Aorta (tissue), 5 donors: Measurements from ENCODE around the gene SATB2. TPM values are rescaled to one million over a fixed set of nuclear protein-coding genes. Genes with fewer than 3 reads are reported as not detected.

Source experiments
- ATAC-seq: fragments of 200-7000 bp; cut with Tn5 transposase; one replicate; pipeline ENCODE4 v1.9.1; 2022; ENCODE audit warnings: moderate library complexity; ENCODE audit not compliant: low FRiP score
- DNase-seq, 2 donors: peaks; one replicate each; pipeline ENCODE4 v3.0.0-alpha.2; 2020
- H3K27ac ChIP-seq, 2 donors: one replicate each; pipeline ENCODE4 v1.5.1; 2013; ENCODE audit warnings: low read length in 2 of 2, mild to moderate bottlenecking in 2 of 2, moderate library complexity in 2 of 2, control low read depth in 1 of 2, inconsistent platforms in 1 of 2, low read depth in 1 of 2
- H3K27me3 ChIP-seq, 2 donors: one replicate each; pipeline ENCODE4 v1.6.1; 2013; ENCODE audit warnings: control low read depth in 1 of 2, low read length in 1 of 2, mild to moderate bottlenecking in 1 of 2, moderate library complexity in 1 of 2; ENCODE audit not compliant: insufficient read depth in 2 of 2, control insufficient read depth in 1 of 2
- H3K36me3 ChIP-seq, 2 donors: one replicate each; pipeline ENCODE4 v1.6.1; 2013; ENCODE audit warnings: control low read depth in 1 of 2, low read length in 1 of 2, mild to moderate bottlenecking in 1 of 2; ENCODE audit not compliant: insufficient read depth in 2 of 2, control insufficient read depth in 1 of 2
- H3K4me1 ChIP-seq, 2 donors: one replicate each; pipeline ENCODE4 v1.6.1; 2013; ENCODE audit warnings: low read length in 2 of 2, control low read depth in 1 of 2, mild to moderate bottlenecking in 1 of 2, moderate library complexity in 1 of 2; ENCODE audit not compliant: insufficient read depth in 2 of 2, control insufficient read depth in 1 of 2
- H3K4me3 ChIP-seq, 2 donors: one replicate each; pipeline ENCODE4 v1.5.1; 2013; ENCODE audit warnings: low read length in 2 of 2, control low read depth in 1 of 2, mild to moderate bottlenecking in 1 of 2
- H3K9me3 ChIP-seq: one replicate; pipeline ENCODE4 v1.6.1; 2013; ENCODE audit warnings: mild to moderate bottlenecking, low read length; ENCODE audit not compliant: control insufficient read depth
- WGBS, 2 donors: extraction: QIAGEN DNeasy Blood & Tissue Kit; methylation state at CpG; one replicate each; pipeline ENCODE4 v1.1.7; 2013; 5-methylcytosine and 5-hydroxymethylcytosine counted together
- intact Hi-C, 2 donors: fragments of 100-400 bp; cut with DNase I; formaldehyde crosslinking; loops; one replicate each; pipeline versions ENCODE4 v1.14.2 to v1.15.0; 2022
- polyA plus RNA-seq, 2 donors: library from polyadenylated mRNA; stranded (reverse); fragments of 200-250 nt; gene quantifications; one replicate each; pipeline ENCODE4 v1.2.3, GENCODE V29; 2013
- total RNA-seq, 2 donors: library from RNA; stranded (reverse); fragmentation: NEBNext Ultra II Directional; extraction: Animal tissue kit (Norgen Biotek cat#: 25700); gene quantifications; one replicate each; pipeline ENCODE4 v1.2.1, GENCODE V29; 2021
- donor health status: healthy with polysubstance abuse.
- donor health status: Bipolar disorder and iron deficiency.
- donor health status: DM: no; HTN: no; CAD: no.
- donor health status: DM: no; HTN: no; CAD: no.
- donor health status: DM: yes; HTN: yes; CAD: no.

The SATB2 gene
- total and polyA plus RNA-seq, 4 donors, result 1.3 to 14.5 (median 5.9) TPM

DNA sequence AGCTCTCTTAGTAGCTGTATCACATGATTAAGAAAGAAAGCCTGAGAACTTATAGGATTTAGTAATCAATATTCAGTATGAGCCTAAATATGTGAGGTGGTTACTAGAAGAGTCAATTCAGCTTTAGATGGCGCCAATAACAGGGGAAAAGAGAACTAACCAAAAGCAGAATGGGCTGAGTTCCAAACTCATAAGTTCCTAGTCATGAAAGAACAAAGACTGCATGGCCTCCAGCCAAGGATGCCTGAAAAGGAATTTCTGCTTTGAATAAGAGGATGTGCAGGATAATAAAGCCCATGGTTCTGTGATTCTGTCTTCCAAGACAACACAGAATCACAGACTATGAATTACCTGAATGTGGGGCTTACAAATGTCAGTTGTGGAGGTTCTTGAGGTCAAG, 196.5 kb downstream of the SATB2 start:
- Histone ChIP-seq H3K9me3 (peaks cover 6% of the 10 kb centered on the region), H3K27ac (no peak overlapping the region), H3K4me3 (no peak overlapping the region), H3K4me1 (no peaks in the 10 kb centered on the region), H3K36me3 (no peaks in the 10 kb centered on the region), H3K27me3 (no peaks in the 10 kb centered on the region)
- intact Hi-C loops, result no loop called here
- ATAC-seq (no peak), DNase-seq (no peak)
- 64 to 79% methylated on average over 1 of the region's 1 CpG for WGBS, 2 donors

DNA sequence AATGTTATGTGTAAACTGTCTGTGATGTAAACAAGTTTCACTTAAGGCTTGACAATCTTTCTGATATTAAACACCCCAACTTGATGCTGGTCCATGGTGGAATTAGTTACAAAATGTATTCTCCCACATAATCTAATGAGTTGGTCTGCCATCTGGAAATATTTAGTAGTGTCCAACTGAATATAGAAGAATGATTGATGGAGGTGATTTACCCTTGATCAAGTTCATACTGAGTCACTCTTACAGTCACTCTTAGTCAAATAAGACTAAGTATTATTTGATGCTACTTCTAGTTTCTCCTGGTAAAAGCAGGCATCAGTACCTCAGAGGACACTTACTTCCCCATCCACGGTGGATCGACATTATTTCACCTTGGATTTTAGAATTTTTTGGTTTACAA, 198.1 kb downstream of the SATB2 start:
- Histone ChIP-seq H3K4me1 (no peaks in the 10 kb centered on the region), H3K9me3 (peaks cover 6% of the 10 kb centered on the region), H3K4me3 (no peak overlapping the region), H3K36me3 (no peaks in the 10 kb centered on the region), H3K27me3 (no peaks in the 10 kb centered on the region), H3K27ac (no peak overlapping the region)
- 48 to 97% methylated on average over 2 of the region's 2 CpGs for WGBS, 2 donors
- intact Hi-C loops, result no loop called here
- DNase-seq, result no peak
- ATAC-seq, result no peak

DNA sequence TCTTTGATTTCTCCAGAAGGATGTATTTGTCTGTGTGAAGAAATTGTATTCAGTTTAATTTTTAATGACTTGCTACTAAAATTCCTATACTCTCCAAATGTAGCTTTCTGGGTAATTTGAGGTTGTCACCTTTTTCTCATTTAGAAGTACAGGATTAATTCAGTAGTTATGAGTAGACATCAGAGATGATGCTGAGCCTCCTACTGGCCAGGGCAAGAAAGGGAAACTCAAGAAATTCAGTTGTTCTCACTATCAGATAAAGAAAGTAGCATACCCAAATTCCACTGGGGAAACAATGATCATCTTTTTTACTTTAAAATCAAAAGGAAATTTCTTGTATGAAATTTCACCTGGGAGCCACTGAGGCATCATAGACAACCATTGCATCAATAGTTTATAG, 199.4 kb downstream of the SATB2 start:
- Histone ChIP-seq H3K27me3 (no peaks in the 10 kb centered on the region), H3K27ac (no peak overlapping the region), H3K9me3 (peaks cover 3% of the 10 kb centered on the region), H3K4me1 (no peaks in the 10 kb centered on the region), H3K4me3 (no peak overlapping the region), H3K36me3 (no peaks in the 10 kb centered on the region)
- ATAC-seq, result no peak
- no peak for DNase-seq
- intact Hi-C loops, result no loop called here

- no peaks in the 10 kb centered on the region for H3K36me3 ChIP-seq
- intact Hi-C loops, result no loop called here
- H3K27ac ChIP-seq, result no peak overlapping the region
- no peak for ATAC-seq
- no peaks in the 10 kb centered on the region for H3K27me3 ChIP-seq
- 72 to 75% methylated on average over 7 of the region's 7 CpGs for WGBS, 2 donors
- peaks cover 3% of the 10 kb centered on the region for H3K9me3 ChIP-seq
- DNase-seq, result no peak
- no peak overlapping the region for H3K4me3 ChIP-seq
- H3K4me1 ChIP-seq, result no peaks in the 10 kb centered on the region
Observed at GRCh38 chr2:199257261-199258224, 200.2 kb downstream of the SATB2 start.

GRCh38 chr2:199230091-199230490, 227.6 kb downstream of the SATB2 start:
- intact Hi-C loops, result no loop called here
- H3K27ac ChIP-seq, result no peak overlapping the region
- ATAC-seq (no peak), DNase-seq (no peak)
- WGBS, 2 donors, result 88 to 89% methylated on average over 3 of the region's 3 CpGs
- no peaks in the 10 kb centered on the region for H3K9me3 ChIP-seq
- H3K36me3 ChIP-seq, result no peaks in the 10 kb centered on the region
- H3K4me3 ChIP-seq, result no peak overlapping the region
- H3K27me3 ChIP-seq, result no peaks in the 10 kb centered on the region
- H3K4me1 ChIP-seq, result no peaks in the 10 kb centered on the region

- no peaks in the 10 kb centered on the region for H3K27me3 ChIP-seq
- H3K27ac ChIP-seq, result no peak overlapping the region
- intact Hi-C loops, result no loop called here
- WGBS, 2 donors, result 91 to 92% methylated on average over 19 of the region's 19 CpGs
- H3K36me3 ChIP-seq, result no peaks in the 10 kb centered on the region
- H3K4me1 ChIP-seq, result no peaks in the 10 kb centered on the region
- no peak for ATAC-seq
- no peaks in the 10 kb centered on the region for H3K9me3 ChIP-seq
- no peak for DNase-seq
- H3K4me3 ChIP-seq, result no peak overlapping the region
Observed at GRCh38 chr2:199228887-199229819, 228.6 kb downstream of the SATB2 start.

DNA sequence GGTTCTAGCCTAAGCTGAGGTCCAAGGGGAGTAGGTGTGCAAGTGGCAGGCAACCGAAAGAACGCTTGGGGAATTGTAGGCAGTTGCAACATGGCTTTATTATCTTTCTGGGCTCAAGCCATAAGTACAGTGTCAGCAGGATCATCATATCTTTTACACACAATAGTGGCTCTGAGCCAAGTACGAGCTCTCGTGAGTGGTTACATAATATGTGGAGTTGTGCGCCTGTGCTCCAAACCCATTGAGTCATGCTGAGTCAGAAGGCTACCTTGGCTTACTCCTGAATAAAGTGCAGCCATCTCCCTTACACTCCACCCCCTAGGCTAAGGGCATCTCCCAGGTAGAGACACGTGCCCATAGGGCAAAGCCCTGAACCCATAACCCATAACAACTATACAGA, 233.9 kb downstream of the SATB2 start:
- H3K4me1 ChIP-seq, result peaks cover 0 to 14% of the 10 kb centered on the region in 2 donors
- no peaks in the 10 kb centered on the region for H3K27me3 ChIP-seq
- no peak overlapping the region for H3K4me3 ChIP-seq
- ATAC-seq (no peak), DNase-seq (no peak)
- WGBS, 2 donors, result 90 to 96% methylated on average over 6 of the region's 6 CpGs
- intact Hi-C loops, result no loop called here
- no peaks in the 10 kb centered on the region for H3K36me3 ChIP-seq
- H3K27ac ChIP-seq, result no peak overlapping the region
- H3K9me3 ChIP-seq, result peaks cover 2% of the 10 kb centered on the region

- 19 to 24% methylated on average over 3 of the region's 3 CpGs for WGBS, 2 donors
- intact Hi-C loops, result no loop called here
- H3K27me3 ChIP-seq, result no peaks in the 10 kb centered on the region
- H3K36me3 ChIP-seq, result no peaks in the 10 kb centered on the region
- DNase-seq (no peak), ATAC-seq (no peak)
- H3K4me3 ChIP-seq, result no peak overlapping the region
- peaks cover 2% of the 10 kb centered on the region for H3K9me3 ChIP-seq
- peaks cover 0 to 14% of the 10 kb centered on the region in 2 donors for H3K4me1 ChIP-seq
- H3K27ac ChIP-seq, result no peak overlapping the region
Observed at GRCh38 chr2:199220920-199221319, 236.8 kb downstream of the SATB2 start.
